AG09309 (cell line): ENCODE results near the gene CHTF18.

Source experiments
- DNase-seq: peaks from one replicate; pipeline ENCODE4 v3.0.0-alpha.2; 2010; ENCODE audit warnings: low read depth
- H3K4me3 ChIP-seq: 2 replicates; pipeline ENCODE4 v1.5.1; 2011; ENCODE audit warnings: mild to moderate bottlenecking, low read depth, low read length, moderate library complexity; ENCODE audit not compliant: control insufficient read depth
- CTCF ChIP-seq: IDR thresholded peaks from 2 replicates; pipeline ENCODE4 v1.5.1; 2011; ENCODE audit warnings: mild to moderate bottlenecking, low read depth, low read length, inconsistent platforms; ENCODE audit not compliant: insufficient read depth, control insufficient read depth; ENCODE audit errors: missing control alignments

Gene CHTF18

GRCh38 chr16:808085-808386, 19.6 kb downstream of the CHTF18 start:
- TF ChIP-seq CTCF = no peak
- DNase-seq = no peak

DNA sequence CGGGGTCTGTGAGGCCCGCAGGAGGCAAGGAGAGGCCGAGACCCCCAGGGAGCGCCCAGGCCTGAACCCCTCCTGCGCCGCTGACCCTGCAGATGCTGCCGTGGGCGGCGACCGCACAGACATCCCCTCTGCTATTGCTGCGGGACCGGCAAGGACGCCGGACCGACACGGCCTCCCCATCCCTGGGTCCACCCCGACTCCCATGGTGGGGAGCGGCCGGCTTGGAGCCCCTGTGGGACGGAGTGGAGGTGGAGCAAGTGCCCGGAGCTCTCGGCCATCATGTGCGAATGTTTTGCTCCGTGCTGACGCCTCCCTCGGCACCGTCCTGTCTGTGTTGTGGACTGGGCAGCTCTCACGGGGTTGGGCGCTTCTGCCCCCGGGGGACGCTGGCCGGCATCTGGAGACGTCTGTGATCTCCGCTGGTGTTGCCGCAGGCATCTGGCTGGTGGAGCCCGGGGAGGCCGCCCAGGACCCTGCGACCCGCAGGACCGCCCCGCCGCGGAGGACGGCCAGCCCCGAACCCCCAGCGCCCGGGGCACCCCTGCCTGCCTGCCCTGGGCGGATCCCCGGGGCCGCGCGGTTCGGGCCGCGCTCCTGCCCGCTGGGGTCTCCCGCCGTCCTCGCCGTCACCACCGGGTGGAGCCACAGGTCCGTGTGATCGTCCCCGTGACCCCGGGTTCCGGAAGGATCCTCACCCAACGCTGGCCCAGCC, 24.9 kb downstream of the CHTF18 start:
- DNase-seq = no peak
- H3K4me3 ChIP-seq = peak overlapping the region; percentile 22
- peak; percentile 61 for TF ChIP-seq CTCF

More at GRCh38 chr16:808085-808386, 19.6 kb downstream of the CHTF18 start:
- H3K4me3 ChIP-seq = peak overlapping the region; percentile 64

DNA sequence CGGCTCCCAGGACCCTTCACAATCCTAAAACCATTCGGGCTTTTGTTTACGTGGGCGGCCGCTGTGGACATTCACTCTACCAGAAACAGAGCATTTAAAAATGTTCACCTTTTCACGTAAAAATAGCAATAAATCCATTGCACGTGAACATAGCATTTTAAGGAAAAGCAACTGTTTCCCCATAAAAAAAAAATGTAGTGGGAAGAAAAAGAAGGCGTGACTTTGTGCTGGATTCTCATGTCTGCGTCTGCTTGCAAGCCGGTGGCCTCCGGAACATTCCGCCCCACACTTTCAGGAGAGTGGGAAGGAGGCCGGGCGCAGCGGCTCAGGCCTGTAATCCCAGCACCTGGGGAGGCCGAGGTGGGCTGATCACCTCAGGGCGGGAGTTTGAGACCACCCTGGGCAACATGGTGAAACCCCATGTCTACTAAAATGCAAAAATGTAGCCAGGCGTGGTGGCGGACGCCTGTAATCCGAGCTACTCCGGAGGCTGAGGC, 25.5 kb downstream of the CHTF18 start:
- no peak overlapping the region; the same call in 1 of the 2 replicates for H3K4me3 ChIP-seq
- no peak for TF ChIP-seq CTCF
- DNase-seq = no peak

DNA sequence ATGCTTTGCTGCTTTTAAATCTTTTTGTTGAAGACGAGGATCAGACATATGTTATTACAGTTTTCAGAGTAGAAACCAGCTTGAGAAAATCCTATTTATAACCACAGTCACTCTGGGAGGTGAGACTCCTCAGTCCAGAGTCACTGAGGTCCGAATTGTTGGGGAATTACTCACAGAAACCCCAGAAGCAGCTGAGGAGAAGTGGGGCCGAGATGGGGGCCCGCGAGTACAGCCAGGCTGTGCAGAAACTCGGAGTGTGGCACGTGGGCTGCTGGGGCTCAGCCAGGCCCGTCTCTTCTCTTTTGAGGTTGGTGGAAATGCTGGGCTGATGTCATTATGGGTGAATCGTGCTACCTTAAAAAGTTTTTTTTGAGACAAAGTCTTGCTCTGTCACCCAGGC, 26.6 kb downstream of the CHTF18 start:
- DNase-seq = peak; percentile 21
- no peak overlapping the region for H3K4me3 ChIP-seq
- TF ChIP-seq CTCF = no peak

- no peak overlapping the region for H3K4me3 ChIP-seq
- no peak for DNase-seq
- TF ChIP-seq CTCF = no peak
Observed at GRCh38 chr16:815861-816260, 27.4 kb downstream of the CHTF18 start.

DNA sequence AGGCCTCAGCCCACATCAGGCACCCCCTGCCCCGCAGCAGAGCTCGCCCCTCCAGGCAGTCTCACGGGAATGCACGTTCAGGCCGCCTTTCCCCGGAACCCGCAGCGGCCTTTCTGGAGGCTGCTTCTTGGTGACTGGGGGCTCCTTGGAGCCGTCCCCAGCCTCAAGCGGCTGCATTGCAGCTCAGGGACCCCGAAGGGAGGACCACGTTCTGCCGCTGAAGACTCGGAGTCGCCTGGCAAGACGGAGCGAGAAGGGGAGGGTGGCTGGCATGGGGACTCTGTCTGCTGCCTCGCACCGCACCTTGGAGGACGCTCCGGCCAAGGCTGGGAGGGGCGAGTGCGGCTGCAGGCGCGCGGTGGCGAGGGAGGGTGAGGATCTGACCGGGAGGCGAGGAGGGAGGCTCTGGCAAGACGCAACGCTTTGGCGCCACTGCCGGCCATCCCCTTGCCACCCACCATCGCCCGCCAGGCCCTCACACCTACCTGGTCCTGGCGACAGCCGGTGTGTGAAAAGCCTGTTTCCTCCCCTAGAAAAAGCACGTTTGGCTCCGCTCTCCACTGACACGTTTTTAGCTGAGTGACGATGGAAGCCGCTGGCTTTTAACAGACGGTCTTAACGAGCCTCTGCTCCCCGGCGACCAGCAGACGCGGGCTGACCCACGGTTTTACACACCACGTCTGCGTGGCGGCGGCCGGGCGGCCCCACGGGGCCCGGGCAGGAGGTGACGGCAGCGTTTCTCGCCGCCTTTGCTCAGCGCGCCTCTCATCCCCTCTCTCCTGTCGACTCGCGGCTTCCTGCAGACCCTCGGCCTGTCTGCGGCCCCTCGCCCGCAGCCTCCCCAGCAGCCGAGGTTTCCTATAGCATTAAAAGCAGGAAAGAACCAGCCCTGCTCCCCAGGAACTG, 28.8 kb downstream of the CHTF18 start:
- H3K4me3 ChIP-seq = no peak overlapping the region
- no peak for TF ChIP-seq CTCF
- DNase-seq = no peak
